ENCODE data around the gene SLAMF6.
"Not testable (repeated sequence)": the region's sequence is repeated elsewhere in the genome, so short reads cannot be mapped to it uniquely, and the experiment has no call there.

SLAMF6 gene

GRCh38 chr1:160500321-160500990 is 22.6 kb downstream of the SLAMF6 start:
- DNase-seq, result no peak

GRCh38 chr1:160499631-160500030 is 23.4 kb downstream of the SLAMF6 start:
- DNase-seq, result no peak

GRCh38 chr1:160498301-160499065 is 24.6 kb downstream of the SLAMF6 start:
- DNase-seq, result not testable (repeated sequence)

GRCh38 chr1:160496334-160496733 is 26.7 kb downstream of the SLAMF6 start:
- no peak for DNase-seq

- DNase-seq, result no peak
These were observed 28.4 kb downstream of the SLAMF6 start for GRCh38 chr1:160494620-160495019.

GRCh38 chr1:160492617-160493016 is 30.4 kb downstream of the SLAMF6 start:
- no peak for DNase-seq

GRCh38 chr1:160491981-160492380 is 31.1 kb downstream of the SLAMF6 start:
- DNase-seq, result no peak

- DNase-seq, result no peak
These were observed 32.0 kb downstream of the SLAMF6 start for GRCh38 chr1:160491017-160491416.

- DNase-seq, result no peak
These were observed 33.4 kb downstream of the SLAMF6 start for GRCh38 chr1:160489513-160490261.

GRCh38 chr1:160488347-160489058 is 34.6 kb downstream of the SLAMF6 start:
- DNase-seq, result no peak

GRCh38 chr1:160486453-160486852 is 36.6 kb downstream of the SLAMF6 start:
- DNase-seq, result no peak

GRCh38 chr1:160483505-160484185 is 39.4 kb downstream of the SLAMF6 start:
- no peak for DNase-seq

- no peak for DNase-seq
These were observed 41.0 kb downstream of the SLAMF6 start for GRCh38 chr1:160481979-160482596.

- DNase-seq, result not testable (repeated sequence)
These were observed 42.3 kb downstream of the SLAMF6 start for GRCh38 chr1:160480781-160481180.

GRCh38 chr1:160479091-160479490 is 44.0 kb downstream of the SLAMF6 start:
- DNase-seq, result not testable (repeated sequence)

GRCh38 chr1:160474392-160475242 is 48.4 kb downstream of the SLAMF6 start:
- DNase-seq, result no peak

- no peak for DNase-seq
These were observed 50.9 kb downstream of the SLAMF6 start for GRCh38 chr1:160472112-160472511.

- DNase-seq, result no peak
These were observed 51.8 kb downstream of the SLAMF6 start for GRCh38 chr1:160471253-160471652.

GRCh38 chr1:160467576-160467975 is 55.5 kb downstream of the SLAMF6 start:
- no peak for DNase-seq

GRCh38 chr1:160466961-160467360 is 56.1 kb downstream of the SLAMF6 start:
- DNase-seq, result no peak

- no peak for DNase-seq
These were observed 57.9 kb downstream of the SLAMF6 start for GRCh38 chr1:160465123-160465522.

Measured in activated CD4-positive, alpha-beta T cell treated with anti-CD3 and anti-CD28 coated beads for 48 hours (primary cell).